ENCODE data around the gene PDLIM3.

PDLIM3 gene

DNA sequence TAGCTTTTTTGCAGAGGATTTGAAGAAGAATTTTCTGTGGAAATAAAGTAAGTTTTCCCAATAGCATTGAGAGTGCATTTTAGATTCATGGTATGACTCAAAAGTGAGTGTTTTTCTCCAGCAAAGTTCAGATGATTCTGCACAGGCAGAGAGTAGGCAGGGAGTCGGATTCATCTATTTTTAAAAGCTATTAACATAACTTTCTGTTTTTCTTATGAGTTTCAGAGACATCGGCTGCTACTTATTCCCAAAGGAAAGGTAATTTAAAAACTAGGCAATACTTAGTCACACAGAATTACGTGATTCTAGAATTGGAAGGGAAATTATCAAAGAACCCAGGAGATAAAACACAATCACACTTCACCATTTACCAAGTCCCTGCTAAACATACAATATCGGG is 68.2 kb downstream of the PDLIM3 start:
- Histone ChIP-seq H3K27ac (ENCODE audit: low read length) (no peak overlapping the region), H3K9me3 (ENCODE audit: control insufficient read depth, low read depth, low read length) (no peaks in the 10 kb centered on the region), H3K9ac (ENCODE audit: low read length) (no peak overlapping the region), H3K27me3 (ENCODE audit: control insufficient read depth, insufficient read depth, low read length) (peaks cover 22% of the 10 kb centered on the region), H3K4me3 (ENCODE audit: low read length) (no peak overlapping the region), H3K36me3 (ENCODE audit: control insufficient read depth, low read depth, low read length) (no peaks in the 10 kb centered on the region), H3K4me1 (ENCODE audit: control insufficient read depth, low read depth, low read length) (peaks cover 22% of the 10 kb centered on the region)

GRCh38 chr4:185465707-185466106 is 69.6 kb downstream of the PDLIM3 start:
- no peak overlapping the region for H3K27ac ChIP-seq (ENCODE audit: low read length)

GRCh38 chr4:185464887-185465286 is 70.4 kb downstream of the PDLIM3 start:
- Histone ChIP-seq H3K9ac (ENCODE audit: low read length) (no peak overlapping the region), H3K36me3 (ENCODE audit: control insufficient read depth, low read depth, low read length) (no peaks in the 10 kb centered on the region), H3K9me3 (ENCODE audit: control insufficient read depth, low read depth, low read length) (no peaks in the 10 kb centered on the region), H3K4me1 (ENCODE audit: control insufficient read depth, low read depth, low read length) (peaks cover 19% of the 10 kb centered on the region), H3K27me3 (ENCODE audit: control insufficient read depth, insufficient read depth, low read length) (peaks cover 9% of the 10 kb centered on the region), H3K4me3 (ENCODE audit: low read length) (no peak overlapping the region), H3K27ac (ENCODE audit: low read length) (no peak overlapping the region)

More at GRCh38 chr4:185465707-185466106, 69.6 kb downstream of the PDLIM3 start:
- Histone ChIP-seq H3K27me3 (ENCODE audit: control insufficient read depth, insufficient read depth, low read length) (peaks cover 17% of the 10 kb centered on the region), H3K9ac (ENCODE audit: low read length) (no peak overlapping the region), H3K4me1 (ENCODE audit: control insufficient read depth, low read depth, low read length) (peaks cover 19% of the 10 kb centered on the region), H3K4me3 (ENCODE audit: low read length) (no peak overlapping the region), H3K9me3 (ENCODE audit: control insufficient read depth, low read depth, low read length) (no peaks in the 10 kb centered on the region), H3K36me3 (ENCODE audit: control insufficient read depth, low read depth, low read length) (no peaks in the 10 kb centered on the region)

- Histone ChIP-seq H3K36me3 (ENCODE audit: control insufficient read depth, low read depth, low read length) (no peaks in the 10 kb centered on the region), H3K27me3 (ENCODE audit: control insufficient read depth, insufficient read depth, low read length) (peaks cover 2% of the 10 kb centered on the region), H3K4me3 (ENCODE audit: low read length) (no peak overlapping the region), H3K9me3 (ENCODE audit: control insufficient read depth, low read depth, low read length) (no peaks in the 10 kb centered on the region), H3K4me1 (ENCODE audit: control insufficient read depth, low read depth, low read length) (peaks cover 17% of the 10 kb centered on the region), H3K9ac (ENCODE audit: low read length) (no peak overlapping the region), H3K27ac (ENCODE audit: low read length) (no peak overlapping the region)
These were observed 71.1 kb downstream of the PDLIM3 start for GRCh38 chr4:185464183-185464582.

GRCh38 chr4:185463541-185463940 is 71.8 kb downstream of the PDLIM3 start:
- no peaks in the 10 kb centered on the region for H3K9me3 ChIP-seq (ENCODE audit: control insufficient read depth, low read depth, low read length)

DNA sequence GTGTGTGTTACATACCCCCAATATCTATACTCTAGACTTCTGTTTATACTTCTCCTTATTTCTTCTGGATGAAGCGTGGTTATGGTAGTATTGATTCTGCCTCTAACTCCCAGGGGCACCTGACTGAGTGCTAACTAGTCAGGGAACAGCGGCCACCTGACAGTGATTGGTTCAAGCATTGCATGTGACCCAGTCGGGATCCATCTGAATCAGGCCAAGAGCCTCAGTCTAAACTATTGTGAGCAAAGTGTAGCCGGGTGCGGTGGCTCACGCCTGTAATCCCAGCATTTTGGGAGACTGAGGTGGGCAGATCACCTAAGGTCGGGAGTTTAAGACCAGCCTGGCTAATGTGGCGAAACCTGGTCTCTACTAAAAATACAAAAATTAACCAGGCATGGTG is 73.7 kb downstream of the PDLIM3 start:
- Histone ChIP-seq H3K9ac (ENCODE audit: low read length) (no peak overlapping the region), H3K9me3 (ENCODE audit: control insufficient read depth, low read depth, low read length) (no peaks in the 10 kb centered on the region), H3K4me1 (ENCODE audit: control insufficient read depth, low read depth, low read length) (peaks cover 23% of the 10 kb centered on the region), H3K27me3 (ENCODE audit: control insufficient read depth, insufficient read depth, low read length) (no peaks in the 10 kb centered on the region), H3K36me3 (ENCODE audit: control insufficient read depth, low read depth, low read length) (no peaks in the 10 kb centered on the region), H3K4me3 (ENCODE audit: low read length) (no peak overlapping the region), H3K27ac (ENCODE audit: low read length) (no peak overlapping the region)

More at GRCh38 chr4:185463541-185463940, 71.8 kb downstream of the PDLIM3 start:
- H3K27ac ChIP-seq (ENCODE audit: low read length), result no peak overlapping the region
- peaks cover 16% of the 10 kb centered on the region for H3K4me1 ChIP-seq (ENCODE audit: control insufficient read depth, low read depth, low read length)
- no peak overlapping the region for H3K4me3 ChIP-seq (ENCODE audit: low read length)
- H3K9ac ChIP-seq (ENCODE audit: low read length), result no peak overlapping the region
- H3K27me3 ChIP-seq (ENCODE audit: control insufficient read depth, insufficient read depth, low read length), result no peaks in the 10 kb centered on the region
- H3K36me3 ChIP-seq (ENCODE audit: control insufficient read depth, low read depth, low read length), result no peaks in the 10 kb centered on the region

DNA sequence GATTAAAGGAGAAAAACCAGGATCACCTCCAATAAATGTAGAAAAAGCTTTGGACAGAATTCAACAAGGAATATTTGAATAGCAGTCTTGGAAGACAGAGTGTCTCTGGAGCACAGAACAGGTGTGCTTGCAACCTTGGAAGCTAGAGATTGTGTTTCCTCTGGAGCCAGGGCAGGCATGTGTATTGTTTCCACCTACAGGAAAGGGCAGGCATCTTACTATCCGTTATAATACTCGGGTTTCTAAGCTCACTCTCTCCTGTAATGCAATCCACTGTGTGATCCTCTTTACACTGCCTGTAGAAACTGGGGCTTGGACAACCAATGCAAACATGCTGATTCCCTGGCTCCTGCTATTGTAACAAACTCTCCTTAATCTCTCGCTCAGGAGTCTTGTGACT is 78.2 kb downstream of the PDLIM3 start:
- Histone ChIP-seq H3K36me3 (ENCODE audit: control insufficient read depth, low read depth, low read length) (no peaks in the 10 kb centered on the region), H3K27me3 (ENCODE audit: control insufficient read depth, insufficient read depth, low read length) (no peaks in the 10 kb centered on the region), H3K4me3 (ENCODE audit: low read length) (no peak overlapping the region), H3K9me3 (ENCODE audit: control insufficient read depth, low read depth, low read length) (no peaks in the 10 kb centered on the region), H3K9ac (ENCODE audit: low read length) (no peak overlapping the region), H3K4me1 (ENCODE audit: control insufficient read depth, low read depth, low read length) (peaks cover 7% of the 10 kb centered on the region), H3K27ac (ENCODE audit: low read length) (no peak overlapping the region)

- no peaks in the 10 kb centered on the region for H3K9me3 ChIP-seq (ENCODE audit: control insufficient read depth, low read depth, low read length)
- H3K27me3 ChIP-seq (ENCODE audit: control insufficient read depth, insufficient read depth, low read length), result no peaks in the 10 kb centered on the region
- no peak overlapping the region for H3K4me3 ChIP-seq (ENCODE audit: low read length)
- H3K27ac ChIP-seq (ENCODE audit: low read length), result no peak overlapping the region
- H3K4me1 ChIP-seq (ENCODE audit: control insufficient read depth, low read depth, low read length), result peaks cover 7% of the 10 kb centered on the region
- H3K9ac ChIP-seq (ENCODE audit: low read length), result no peak overlapping the region
- no peaks in the 10 kb centered on the region for H3K36me3 ChIP-seq (ENCODE audit: control insufficient read depth, low read depth, low read length)
These were observed 79.2 kb downstream of the PDLIM3 start for GRCh38 chr4:185456131-185456530.
